ENCODE results near the gene LAMA3.

Gene LAMA3

GRCh38 chr18:23949863-23950262 is 260.6 kb downstream of the LAMA3 start:
- DNase-seq (ENCODE audit: extremely low read depth, low read depth) = no peak
- H3K4me3 ChIP-seq (replicated peaks; ENCODE audit: low read depth, low read length) = no peak overlapping the region
- TF ChIP-seq CTCF (IDR thresholded peaks at IDR 0.05; ENCODE audit: low read depth, low read length, missing control alignments) = no peak

- H3K4me3 ChIP-seq (replicated peaks; ENCODE audit: low read depth, low read length) = no peak overlapping the region
- DNase-seq (ENCODE audit: extremely low read depth, low read depth) = no peak
- no peak for TF ChIP-seq CTCF (IDR thresholded peaks at IDR 0.05; ENCODE audit: low read depth, low read length, missing control alignments)
Measured at GRCh38 chr18:23950644-23951043, 261.4 kb downstream of the LAMA3 start.

GRCh38 chr18:23951206-23951605 is 262.0 kb downstream of the LAMA3 start:
- no peak for TF ChIP-seq CTCF (IDR thresholded peaks at IDR 0.05; ENCODE audit: low read depth, low read length, missing control alignments)
- no peak for DNase-seq (ENCODE audit: extremely low read depth, low read depth)
- no peak overlapping the region for H3K4me3 ChIP-seq (replicated peaks; ENCODE audit: low read depth, low read length)

GRCh38 chr18:23953984-23954383 is 264.7 kb downstream of the LAMA3 start:
- no peak for TF ChIP-seq CTCF (IDR thresholded peaks at IDR 0.05; ENCODE audit: low read depth, low read length, missing control alignments)
- no peak for DNase-seq (ENCODE audit: extremely low read depth, low read depth)
- no peak overlapping the region for H3K4me3 ChIP-seq (replicated peaks; ENCODE audit: low read depth, low read length)

GRCh38 chr18:23956483-23956882 is 267.2 kb downstream of the LAMA3 start:
- no peak for DNase-seq (ENCODE audit: extremely low read depth, low read depth)
- H3K4me3 ChIP-seq (replicated peaks; ENCODE audit: low read depth, low read length) = no peak overlapping the region
- no peak for TF ChIP-seq CTCF (IDR thresholded peaks at IDR 0.05; ENCODE audit: low read depth, low read length, missing control alignments)

- no peak for DNase-seq (ENCODE audit: extremely low read depth, low read depth)
- no peak overlapping the region for H3K4me3 ChIP-seq (replicated peaks; ENCODE audit: low read depth, low read length)
- no peak for TF ChIP-seq CTCF (IDR thresholded peaks at IDR 0.05; ENCODE audit: low read depth, low read length, missing control alignments)
Measured at GRCh38 chr18:23958036-23958435, 268.8 kb downstream of the LAMA3 start.

- no peak for TF ChIP-seq CTCF (IDR thresholded peaks at IDR 0.05; ENCODE audit: low read depth, low read length, missing control alignments)
- no peak for DNase-seq (ENCODE audit: extremely low read depth, low read depth)
- H3K4me3 ChIP-seq (replicated peaks; ENCODE audit: low read depth, low read length) = no peak overlapping the region
Measured at GRCh38 chr18:23963443-23964165, 274.4 kb downstream of the LAMA3 start.
